HEK293 (cell line): Measurements from ENCODE around the gene TIGD4.

Experiments used
- CTCF ChIA-PET: fragments of 350-600 bp; formaldehyde crosslinking; extraction: SDS; loops from one replicate; lab custom pipeline; 2021; ENCODE audit warnings: antibody characterized with exemption; lab: Yijun Ruan, JAX
- POLR2A ChIA-PET: fragments of 300-600 bp; formaldehyde crosslinking; extraction: SDS; loops from one replicate; lab custom pipeline; 2020; ENCODE audit warnings: antibody characterized with exemption, inconsistent platforms; lab: Yijun Ruan, JAX
- H3K27ac ChIP-seq: fragments of 200-500 bp; sonication (Bioruptor generic); 2 replicates; pipeline ENCODE4 v1.5.1; 2014; ENCODE audit warnings: low read depth, low read length, control low read depth, inconsistent platforms; ENCODE audit errors: extremely low read depth
- H3K36me3 ChIP-seq, 2 experiments: fragments of 200-500 bp in 1 of 2; sonication (Bioruptor generic) in 1 of 2; 1 replicate in 1 of 2; 2 replicates in 1 of 2; pipeline ENCODE4 v1.5.1; 2014 to 2017; ENCODE audit warnings: inconsistent platforms in 2 of 2, low read length in 2 of 2; ENCODE audit not compliant: control insufficient read depth in 2 of 2, insufficient read depth in 1 of 2
- H3K4me1 ChIP-seq: fragments of 200-500 bp; sonication (Bioruptor generic); 2 replicates; pipeline ENCODE4 v1.5.1; 2014; ENCODE audit warnings: mild to moderate bottlenecking, low read length, inconsistent platforms; ENCODE audit not compliant: control insufficient read depth, insufficient read depth
- H3K4me3 ChIP-seq: 2 replicates; pipeline ENCODE4 v1.5.1; 2011; ENCODE audit warnings: low read depth, mild to moderate bottlenecking, control low read depth, low read length, moderate library complexity
- H3K9me3 ChIP-seq: fragments of 200-500 bp; sonication (Bioruptor generic); 2 replicates; pipeline ENCODE4 v1.5.1; 2014; ENCODE audit warnings: low read depth, low read length, inconsistent platforms; ENCODE audit not compliant: control insufficient read depth, insufficient read depth
- BCL11B ChIP-seq: fragments of 450-650 bp; formaldehyde crosslinking; IDR thresholded peaks from 2 replicates; pipeline ENCODE4 v1.5.1; 2016; ENCODE audit warnings: low read depth, missing biosample characterization, missing genetic modification characterization
- GLI2 ChIP-seq: fragments of 450-650 bp; formaldehyde crosslinking; IDR thresholded peaks from 2 replicates; pipeline ENCODE4; 2017; ENCODE audit warnings: missing biosample characterization, missing genetic modification characterization, low read depth, borderline replicate concordance
- GLIS1 ChIP-seq: fragments of 450-650 bp; formaldehyde crosslinking; IDR thresholded peaks from 2 replicates; pipeline ENCODE4 v1.5.1; 2016; ENCODE audit warnings: missing biosample characterization, missing genetic modification characterization
- KLF10 ChIP-seq: fragments of 450-650 bp; IDR thresholded peaks from 2 replicates; pipeline ENCODE4 v1.5.1; 2018; ENCODE audit warnings: missing biosample characterization, mild to moderate bottlenecking, missing genetic modification characterization
- PRDM2 ChIP-seq: fragments of 450-650 bp; formaldehyde crosslinking; IDR thresholded peaks from 2 replicates; pipeline ENCODE4 v1.5.1; 2016; ENCODE audit warnings: missing biosample characterization, missing genetic modification characterization, borderline replicate concordance
- REPIN1 ChIP-seq: fragments of 450-650 bp; formaldehyde crosslinking; IDR thresholded peaks from 2 replicates; pipeline ENCODE4 v1.5.1; 2017; ENCODE audit warnings: missing biosample characterization, missing genetic modification characterization, low read depth
- SP3 ChIP-seq: fragments of 450-650 bp; formaldehyde crosslinking; IDR thresholded peaks from 2 replicates; pipeline ENCODE4 v1.5.1; 2016; ENCODE audit warnings: missing biosample characterization, missing genetic modification characterization
- ZFP41 ChIP-seq: fragments of 450-650 bp; formaldehyde crosslinking; IDR thresholded peaks from 2 replicates; pipeline ENCODE4 v1.5.1; 2016; ENCODE audit warnings: missing biosample characterization, missing genetic modification characterization, borderline replicate concordance
- ZNF121 ChIP-seq: fragments of 450-650 bp; formaldehyde crosslinking; IDR thresholded peaks from 2 replicates; pipeline ENCODE4 v1.5.1; 2016; ENCODE audit warnings: missing biosample characterization, missing genetic modification characterization
- ZNF132 ChIP-seq: fragments of 450-650 bp; formaldehyde crosslinking; IDR thresholded peaks from 2 replicates; pipeline ENCODE4 v1.5.1; 2017; ENCODE audit warnings: missing biosample characterization, missing genetic modification characterization, borderline replicate concordance
- ZNF157 ChIP-seq: fragments of 450-650 bp; formaldehyde crosslinking; IDR thresholded peaks from 2 replicates; pipeline ENCODE4 v1.5.1; 2016; ENCODE audit warnings: missing biosample characterization, missing genetic modification characterization
- ZNF214 ChIP-seq: fragments of 450-650 bp; formaldehyde crosslinking; IDR thresholded peaks from 2 replicates; pipeline ENCODE4 v1.5.1; 2017; ENCODE audit warnings: missing biosample characterization, mild to moderate bottlenecking, missing genetic modification characterization, borderline replicate concordance
- ZNF24 ChIP-seq: fragments of 450-650 bp; formaldehyde crosslinking; IDR thresholded peaks from 2 replicates; pipeline ENCODE4 v1.5.1; 2016; ENCODE audit warnings: missing biosample characterization, missing genetic modification characterization
- ZNF280C ChIP-seq: fragments of 450-650 bp; formaldehyde crosslinking; IDR thresholded peaks from 2 replicates; pipeline ENCODE4 v1.5.1; 2016; ENCODE audit warnings: missing biosample characterization, missing genetic modification characterization
- ZNF416 ChIP-seq: fragments of 450-650 bp; formaldehyde crosslinking; IDR thresholded peaks from 2 replicates; pipeline ENCODE4 v1.5.1; 2016; ENCODE audit warnings: missing biosample characterization, missing genetic modification characterization
- ZNF530 ChIP-seq: fragments of 450-650 bp; formaldehyde crosslinking; IDR thresholded peaks from 2 replicates; pipeline ENCODE4 v1.5.1; 2016; ENCODE audit warnings: low read depth, missing biosample characterization, missing genetic modification characterization
- ZNF560 ChIP-seq: fragments of 450-650 bp; formaldehyde crosslinking; IDR thresholded peaks from 2 replicates; pipeline ENCODE4 v1.5.1; 2017; ENCODE audit warnings: missing biosample characterization, missing genetic modification characterization, borderline replicate concordance
- ZNF585B ChIP-seq: fragments of 450-650 bp; formaldehyde crosslinking; IDR thresholded peaks from 2 replicates; pipeline ENCODE4 v1.5.1; 2016; ENCODE audit warnings: missing biosample characterization, missing genetic modification characterization
- ZNF621 ChIP-seq: fragments of 450-650 bp; formaldehyde crosslinking; IDR thresholded peaks from 2 replicates; pipeline ENCODE4 v1.5.1; 2017; ENCODE audit warnings: missing biosample characterization, missing genetic modification characterization
- ZNF768 ChIP-seq: fragments of 450-650 bp; formaldehyde crosslinking; IDR thresholded peaks from 2 replicates; pipeline ENCODE4 v1.5.1; 2018; ENCODE audit warnings: missing biosample characterization, mild to moderate bottlenecking, missing genetic modification characterization
- ZNF776 ChIP-seq: fragments of 450-650 bp; formaldehyde crosslinking; IDR thresholded peaks from 2 replicates; pipeline ENCODE4 v1.5.0; 2017; ENCODE audit warnings: missing biosample characterization, missing genetic modification characterization, borderline replicate concordance
- ZNF785 ChIP-seq: fragments of 450-650 bp; formaldehyde crosslinking; IDR thresholded peaks from 2 replicates; pipeline ENCODE4 v1.5.1; 2016; ENCODE audit warnings: missing biosample characterization, missing genetic modification characterization
- ZNF843 ChIP-seq: fragments of 450-650 bp; formaldehyde crosslinking; IDR thresholded peaks from 2 replicates; pipeline ENCODE4 v1.5.1; 2016; ENCODE audit warnings: missing biosample characterization, missing genetic modification characterization
- ZSCAN23 ChIP-seq: fragments of 450-650 bp; formaldehyde crosslinking; IDR thresholded peaks from 2 replicates; pipeline ENCODE4 v1.5.1; 2016; ENCODE audit warnings: missing biosample characterization, missing genetic modification characterization
- ZXDB ChIP-seq: fragments of 450-650 bp; formaldehyde crosslinking; IDR thresholded peaks from 2 replicates; pipeline ENCODE4 v1.5.1; 2016; ENCODE audit warnings: missing biosample characterization, missing genetic modification characterization
- TF ChIP-seq, protein P1 (sequence below): fragments of 450-650 bp; formaldehyde crosslinking; IDR thresholded peaks from 2 replicates; pipeline ENCODE4 v1.5.1; 2016; ENCODE audit warnings: missing biosample characterization, missing genetic modification characterization

The TIGD4 gene

DNA sequence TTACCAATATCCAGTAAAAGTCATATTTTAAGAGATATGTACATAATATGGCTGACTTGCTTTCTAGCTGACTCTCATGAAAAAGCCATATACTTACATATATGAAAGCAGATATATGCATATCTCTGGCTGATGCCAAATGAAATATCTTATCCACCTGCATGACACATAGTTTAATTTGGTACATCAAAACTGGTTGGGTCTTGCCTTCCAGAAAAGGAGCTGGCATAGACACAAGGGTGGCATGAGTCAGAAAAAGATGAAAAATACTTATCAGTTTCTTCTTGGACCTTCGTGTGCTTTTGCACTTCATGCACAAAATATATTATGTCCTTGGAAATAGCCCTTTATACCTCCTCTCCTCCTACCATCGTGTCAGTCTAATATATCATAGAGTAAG, 32.1 kb downstream of the TIGD4 start:
- ChIA-PET CTCF (no interaction called here), POLR2A (no interaction called here)
- no peak for TF ChIP-seq ZNF768 (tag by site-specific recombination)
- no peak for TF ChIP-seq ZNF24 (tag by site-specific recombination)
- TF ChIP-seq ZNF214 (tag by site-specific recombination) = no peak
- no peak for TF ChIP-seq PRDM2 (tag by site-specific recombination)
- TF ChIP-seq ZSCAN23 = no peak
- TF ChIP-seq ZNF785 (tag by site-specific recombination) = no peak
- no peak for TF ChIP-seq ZNF585B
- TF ChIP-seq REPIN1 (tag by site-specific recombination) = no peak
- no peak for TF ChIP-seq ZNF416 (tag by site-specific recombination)
- TF ChIP-seq ZNF157 = no peak
- TF ChIP-seq ZNF530 (tag by site-specific recombination) = no peak
- TF ChIP-seq ZNF121 (tag by site-specific recombination) = no peak
- no peak for TF ChIP-seq GLIS1 (tag by site-specific recombination)
- no peak for TF ChIP-seq ZNF621 (tag by site-specific recombination)
- no peak for TF ChIP-seq ZNF843
- no peak for TF ChIP-seq BCL11B (tag by site-specific recombination)
- TF ChIP-seq ZNF132 (tag by site-specific recombination) = no peak
- H3K36me3 ChIP-seq = no peaks in the 10 kb centered on the region
- no peaks in the 10 kb centered on the region for H3K9me3 ChIP-seq
- H3K4me3 ChIP-seq = no peak overlapping the region
- no peak overlapping the region for H3K27ac ChIP-seq
- H3K4me1 ChIP-seq = no peaks in the 10 kb centered on the region

GRCh38 chr4:152738827-152739226, 40.7 kb downstream of the TIGD4 start:
- no peak overlapping the region for H3K27ac ChIP-seq
- H3K36me3 ChIP-seq = no peaks in the 10 kb centered on the region
- no peak overlapping the region for H3K4me3 ChIP-seq
- CTCF ChIA-PET = interaction anchor here (0.9 kb wide), 1 partner anchor 330 kb away, joined by 3 read pairs; no protein-coding TSS in a partner anchor
- POLR2A ChIA-PET = no interaction called here
- TF ChIP-seq, protein P1, sequence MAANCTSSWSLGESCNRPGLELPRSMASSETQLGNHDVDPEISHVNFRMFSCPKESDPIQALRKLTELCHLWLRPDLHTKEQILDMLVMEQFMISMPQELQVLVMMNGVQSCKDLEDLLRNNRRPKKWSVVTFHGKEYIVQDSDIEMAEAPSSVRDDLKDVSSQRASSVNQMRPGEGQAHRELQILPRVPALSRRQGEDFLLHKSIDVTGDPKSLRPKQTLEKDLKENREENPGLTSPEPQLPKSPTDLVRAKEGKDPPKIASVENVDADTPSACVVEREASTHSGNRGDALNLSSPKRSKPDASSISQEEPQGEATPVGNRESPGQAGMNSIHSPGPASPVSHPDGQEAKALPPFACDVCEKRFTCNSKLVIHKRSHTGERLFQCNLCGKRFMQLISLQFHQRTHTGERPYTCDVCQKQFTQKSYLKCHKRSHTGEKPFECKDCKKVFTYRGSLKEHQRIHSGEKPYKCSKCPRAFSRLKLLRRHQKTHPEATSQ (tag by site-specific recombination) = no peak
- no peak for TF ChIP-seq ZFP41 (tag by site-specific recombination)
- TF ChIP-seq SP3 = no peak
- TF ChIP-seq ZNF280C (tag by site-specific recombination) = no peak
- TF ChIP-seq GLI2 (tag by site-specific recombination) = no peak
- TF ChIP-seq ZNF560 = no peak
- TF ChIP-seq KLF10 = no peak
- TF ChIP-seq ZXDB (tag by site-specific recombination) = no peak
- no peak for TF ChIP-seq ZNF776 (tag by site-specific recombination)
- H3K9me3 ChIP-seq = no peaks in the 10 kb centered on the region
- H3K4me1 ChIP-seq = no peaks in the 10 kb centered on the region
